Thyroid gland (tissue), 4 donors: ENCODE measurements around the gene AFAP1L2. TPM values are rescaled to one million over a fixed set of nuclear protein-coding genes. Genes with fewer than 3 reads are reported as not detected.

Experiments
- DNase-seq, 2 donors: peaks; one replicate each; pipeline ENCODE4 v3.0.0-alpha.2; 2019
- H3K27ac ChIP-seq, 3 donors: fragments of 200-600 bp; sonication (generic); 1 replicate in 2 of 3; 2 replicates in 1 of 3; pipeline ENCODE4 v1.5.1; 2016 to 2019; ENCODE audit warnings: mild to moderate bottlenecking in 1 of 3, moderate library complexity in 1 of 3
- H3K27me3 ChIP-seq: fragments of 200-600 bp; sonication (generic); one replicate; pipeline ENCODE4 v1.5.1; 2019
- H3K36me3 ChIP-seq, 2 donors: fragments of 200-600 bp; sonication (generic); one replicate each; pipeline ENCODE4 v1.5.1; 2016 to 2019
- H3K4me1 ChIP-seq, 2 donors: fragments of 200-600 bp; sonication (generic); one replicate each; pipeline ENCODE4 v1.5.1; 2017 to 2019
- H3K4me3 ChIP-seq, 3 donors: fragments of 200-600 bp; sonication (generic); replicated peaks in 1 of 3; 1 replicate in 2 of 3; 2 replicates in 1 of 3; pipeline ENCODE4 v1.5.1; 2016; ENCODE audit warnings: mild to moderate bottlenecking in 1 of 3
- H3K9me3 ChIP-seq: fragments of 200-600 bp; sonication (generic); one replicate; pipeline ENCODE4 v1.5.1; 2017
- CTCF ChIP-seq, 6 experiments: fragments of 200-600 bp in 3 of 6; fragments of 450-650 bp in 3 of 6; sonication (generic) in 3 of 6; IDR thresholded peaks; one replicate each; pipeline ENCODE4 v1.5.1; 2016 to 2019; ENCODE audit warnings: antibody characterized with exemption in 6 of 6, mild to moderate bottlenecking in 2 of 6, inconsistent platforms in 1 of 6, moderate library complexity in 1 of 6
- POLR2A ChIP-seq, 2 donors: fragments of 450-650 bp; IDR thresholded peaks; one replicate each; pipeline ENCODE4 v1.6.1; 2017; ENCODE audit warnings: antibody characterized with exemption in 2 of 2, mild to moderate bottlenecking in 2 of 2, moderate library complexity in 1 of 2
- WGBS, 2 donors: methylation state at CpG; one replicate each; pipeline ENCODE4 v1.1.5; 2017; 5-methylcytosine and 5-hydroxymethylcytosine counted together
- intact Hi-C: fragments of 100-400 bp; cut with DNase I; formaldehyde crosslinking; loops from one replicate; pipeline ENCODE4 v1.15.1; 2023
- total RNA-seq, 4 donors: library from RNA; depleted of rRNA; stranded (reverse); fragments of >200 nt; gene quantifications; one replicate each; pipeline ENCODE4 v1.2.3, GENCODE V29; 2016

Gene AFAP1L2
- total RNA-seq, 4 donors from 2014 or later = 135 to 356 (median 299) TPM

GRCh38 chr10:114285961-114286441 lies 118.3 kb downstream of the AFAP1L2 start:
- WGBS, 2 donors = 87 to 92% methylated on average over 12 to 21 of the region's 31 CpGs
- H3K4me1 ChIP-seq = no peaks in the 10 kb centered on the region
- DNase-seq = peak; percentile 21 to 36
- no peaks in the 10 kb centered on the region for H3K36me3 ChIP-seq
- H3K27ac ChIP-seq = no peak overlapping the region
- H3K9me3 ChIP-seq = no peaks in the 10 kb centered on the region
- no peaks in the 10 kb centered on the region for H3K27me3 ChIP-seq
- TF ChIP-seq POLR2A (IDR thresholded peaks at IDR 0.05) (no peak), CTCF (IDR thresholded peaks at IDR 0.05) (no peak)
- intact Hi-C loops = no loop called here
- no peak overlapping the region for H3K4me3 ChIP-seq

GRCh38 chr10:114284346-114285071 lies 119.8 kb downstream of the AFAP1L2 start:
- Histone ChIP-seq H3K27ac (no peak overlapping the region), H3K36me3 (no peaks in the 10 kb centered on the region), H3K4me1 (no peaks in the 10 kb centered on the region), H3K9me3 (no peaks in the 10 kb centered on the region), H3K27me3 (no peaks in the 10 kb centered on the region), H3K4me3 (no peak overlapping the region)
- peak; percentile 43 to 59 for DNase-seq
- 69 to 70% methylated on average over 11 to 13 of the region's 13 CpGs for WGBS, 2 donors
- intact Hi-C loops = no loop called here
- TF ChIP-seq CTCF (IDR thresholded peaks at IDR 0.05) (no peak), POLR2A (IDR thresholded peaks at IDR 0.05) (no peak)

- no peak overlapping the region for H3K4me3 ChIP-seq
- no peaks in the 10 kb centered on the region for H3K9me3 ChIP-seq
- WGBS, 2 donors = 81 to 89% methylated on average over 6 of the region's 6 CpGs
- no peaks in the 10 kb centered on the region for H3K36me3 ChIP-seq
- no peak for TF ChIP-seq POLR2A (IDR thresholded peaks at IDR 0.05)
- TF ChIP-seq CTCF (IDR thresholded peaks at IDR 0.05) = no peak
- H3K27me3 ChIP-seq = no peaks in the 10 kb centered on the region
- no peak for DNase-seq
- H3K27ac ChIP-seq = no peak overlapping the region
- H3K4me1 ChIP-seq = no peaks in the 10 kb centered on the region
- intact Hi-C loops = no loop called here
Measured at GRCh38 chr10:114283535-114284234, 120.6 kb downstream of the AFAP1L2 start.

GRCh38 chr10:114283091-114283490 lies 121.2 kb downstream of the AFAP1L2 start:
- Histone ChIP-seq H3K4me3 (no peak overlapping the region), H3K4me1 (no peaks in the 10 kb centered on the region), H3K27ac (no peak overlapping the region), H3K9me3 (no peaks in the 10 kb centered on the region), H3K27me3 (no peaks in the 10 kb centered on the region), H3K36me3 (no peaks in the 10 kb centered on the region)
- WGBS, 2 donors = 91 to 93% methylated on average over 8 to 10 of the region's 10 CpGs
- no peak for TF ChIP-seq POLR2A (IDR thresholded peaks at IDR 0.05)
- TF ChIP-seq CTCF (IDR thresholded peaks at IDR 0.05) = no peak
- intact Hi-C loops = no loop called here
- no peak for DNase-seq

GRCh38 chr10:114282526-114282925 lies 121.8 kb downstream of the AFAP1L2 start:
- H3K4me3 ChIP-seq = no peak overlapping the region
- TF ChIP-seq CTCF (IDR thresholded peaks at IDR 0.05) (no peak), POLR2A (IDR thresholded peaks at IDR 0.05) (no peak)
- H3K4me1 ChIP-seq = no peaks in the 10 kb centered on the region
- H3K36me3 ChIP-seq = no peaks in the 10 kb centered on the region
- no peaks in the 10 kb centered on the region for H3K9me3 ChIP-seq
- DNase-seq = no peak
- intact Hi-C loops = no loop called here
- no peaks in the 10 kb centered on the region for H3K27me3 ChIP-seq
- WGBS, 2 donors = 36 to 71% methylated on average over 2 of the region's 2 CpGs
- H3K27ac ChIP-seq = no peak overlapping the region
